Endothelial cell (in vitro differentiated cells): ENCODE measurements around the gene ZFYVE9. TPM values are rescaled to one million over a fixed set of nuclear protein-coding genes. Genes with fewer than 3 reads are reported as not detected.
"Not testable (repeated sequence)": the region's sequence is repeated elsewhere in the genome, so short reads cannot be mapped to it uniquely, and the experiment has no call there.

Source experiments
- DNase-seq: peaks from one replicate; pipeline ENCODE4 v3.0.0; 2021; ENCODE audit warnings: low spot score
- H3K27ac Mint-ChIP-seq: one replicate; pipeline ENCODE4 v1.8.0; 2021; ENCODE audit warnings: mixed read lengths, inconsistent platforms; ENCODE audit not compliant: unreplicated experiment
- H3K27me3 Mint-ChIP-seq: one replicate; pipeline ENCODE4 v1.8.0; 2021; ENCODE audit warnings: mild to moderate bottlenecking, moderate library complexity, mixed read lengths, inconsistent platforms; ENCODE audit not compliant: unreplicated experiment
- H3K36me3 Mint-ChIP-seq: one replicate; pipeline ENCODE4 v1.8.0; 2021; ENCODE audit warnings: mild to moderate bottlenecking, low read depth, mixed read lengths, inconsistent platforms; ENCODE audit not compliant: unreplicated experiment
- H3K4me1 Mint-ChIP-seq: one replicate; pipeline ENCODE4 v1.8.0; 2021; ENCODE audit warnings: mild to moderate bottlenecking, mixed read lengths, inconsistent platforms; ENCODE audit not compliant: unreplicated experiment
- H3K4me3 Mint-ChIP-seq: one replicate; pipeline ENCODE4 v1.8.0; 2021; ENCODE audit warnings: mild to moderate bottlenecking, mixed read lengths, inconsistent platforms; ENCODE audit not compliant: unreplicated experiment
- H3K9me3 Mint-ChIP-seq: one replicate; pipeline ENCODE4 v1.8.0; 2021; ENCODE audit warnings: mixed read lengths, inconsistent platforms; ENCODE audit not compliant: unreplicated experiment
- CTCF ChIP-seq: fragments of 200-600 bp; sonication (generic); IDR thresholded peaks from one replicate; pipeline ENCODE4 v1.5.0; 2021; ENCODE audit warnings: antibody characterized with exemption; ENCODE audit not compliant: unreplicated experiment
- total RNA-seq: library from RNA; stranded (reverse); fragmentation: NEBNext Ultra II Directional; extraction: Animal tissue kit (Norgen Biotek cat#: 25700); gene quantifications from one replicate; pipeline ENCODE4 v1.2.1, GENCODE V29; 2021; ENCODE audit not compliant: unreplicated experiment

ZFYVE9 gene
- total RNA-seq, 1 donor from 2014 or later = 19.5 TPM

- Mint-ChIP-seq H3K27me3 (no peaks in the 10 kb centered on the region), H3K4me3 (no peak overlapping the region), H3K27ac (no peak overlapping the region), H3K4me1 (no peaks in the 10 kb centered on the region), H3K36me3 (peaks cover 10% of the 10 kb centered on the region), H3K9me3 (peaks cover 4% of the 10 kb centered on the region)
- DNase-seq = no peak
- no peak for TF ChIP-seq CTCF
These were observed 62.2 kb downstream of the ZFYVE9 start for GRCh38 chr1:52203935-52204625.

DNA sequence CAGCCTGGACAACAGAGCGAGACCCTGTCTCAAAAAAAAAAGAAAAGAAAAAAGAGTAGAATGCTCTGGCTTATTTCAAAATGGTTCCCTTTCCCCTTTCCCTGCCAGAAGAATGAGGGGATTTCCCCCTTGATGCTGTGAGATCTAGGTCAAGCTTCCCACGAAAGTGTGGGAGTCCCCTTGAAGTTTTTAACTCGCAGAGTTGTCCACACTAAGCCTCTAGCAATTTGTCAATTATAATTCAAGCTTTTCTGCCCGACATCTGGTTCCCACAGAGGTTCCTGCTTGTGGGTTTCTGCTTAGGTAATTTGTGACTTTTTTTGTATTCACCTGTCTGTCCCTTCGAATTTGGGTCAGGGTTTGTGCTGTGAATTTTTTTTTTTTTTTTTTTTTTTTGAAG, 62.8 kb downstream of the ZFYVE9 start:
- no peak for TF ChIP-seq CTCF
- Mint-ChIP-seq H3K4me3 (no peak overlapping the region), H3K27me3 (no peaks in the 10 kb centered on the region), H3K9me3 (peaks cover 4% of the 10 kb centered on the region), H3K4me1 (no peaks in the 10 kb centered on the region), H3K27ac (no peak overlapping the region), H3K36me3 (peaks cover 6% of the 10 kb centered on the region)
- no peak for DNase-seq

- H3K36me3 Mint-ChIP-seq, H3K9me3 Mint-ChIP-seq, H3K4me1 Mint-ChIP-seq, H3K4me3 Mint-ChIP-seq, H3K27me3 Mint-ChIP-seq, H3K27ac Mint-ChIP-seq, DNase-seq: not testable (repeated sequence)
These were observed 64.8 kb downstream of the ZFYVE9 start for GRCh38 chr1:52206686-52207085.

- Mint-ChIP-seq H3K36me3 (no peaks in the 10 kb centered on the region), H3K4me3 (no peak overlapping the region), H3K4me1 (no peaks in the 10 kb centered on the region), H3K27ac (no peak overlapping the region), H3K27me3 (no peaks in the 10 kb centered on the region), H3K9me3 (no peaks in the 10 kb centered on the region)
- no peak for TF ChIP-seq CTCF
- DNase-seq = no peak
These were observed 67.5 kb downstream of the ZFYVE9 start for GRCh38 chr1:52209429-52209828.

DNA sequence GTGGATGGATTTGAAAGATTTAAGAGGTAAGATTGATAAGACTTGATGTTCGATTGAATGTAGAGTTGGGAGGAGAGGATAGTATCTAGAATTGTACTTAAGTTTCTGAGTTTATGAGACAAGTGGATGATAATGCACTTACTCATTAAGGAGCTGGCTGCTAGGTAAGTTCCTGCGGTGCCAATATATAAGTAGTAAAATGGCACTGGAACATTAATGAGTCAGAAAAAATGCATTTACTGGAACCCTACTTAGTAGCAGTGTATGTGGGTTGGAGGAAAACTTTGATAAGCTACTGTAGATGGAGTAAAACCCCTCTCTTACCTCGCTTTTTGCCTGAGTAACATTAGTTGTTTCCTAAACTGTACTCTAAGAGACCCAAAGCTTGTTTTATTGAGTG, 68.2 kb downstream of the ZFYVE9 start:
- H3K27me3 Mint-ChIP-seq = no peaks in the 10 kb centered on the region
- no peaks in the 10 kb centered on the region for H3K4me1 Mint-ChIP-seq
- H3K4me3 Mint-ChIP-seq = no peak overlapping the region
- H3K9me3 Mint-ChIP-seq = no peaks in the 10 kb centered on the region
- DNase-seq = no peak
- H3K36me3 Mint-ChIP-seq = no peaks in the 10 kb centered on the region
- TF ChIP-seq CTCF = no peak
- H3K27ac Mint-ChIP-seq = no peak overlapping the region
